MCF 10A (cell line): ENCODE results near the gene C5AR1. TPM values are rescaled to one million over a fixed set of nuclear protein-coding genes. Genes with fewer than 3 reads are reported as not detected.

Source experiments
- BruUV-seq: library from RNA; stranded (reverse); fragments of 400-500 nt; replicated peaks from 2 replicates; lab custom pipeline; 2021; lab: Mats Ljungman, UMichigan
- CTCF ChIA-PET: fragments of 300-600 bp; sonication (Branson Sonifier 250); formaldehyde crosslinking; extraction: SDS; loops from one replicate; lab custom pipeline; 2021; ENCODE audit warnings: antibody characterized with exemption, inconsistent platforms; lab: Yijun Ruan, JAX
- POLR2A ChIA-PET: fragments of 300-600, 350-650 bp; sonication (Branson Sonifier 250); formaldehyde crosslinking; extraction: SDS; loops from one replicate; lab custom pipeline; 2020; ENCODE audit warnings: antibody characterized with exemption, inconsistent platforms; lab: Yijun Ruan, JAX
- DNase-seq: peaks from one replicate; pipeline ENCODE4 v3.0.0-alpha.2; 2018; ENCODE audit not compliant: unreplicated experiment
- H3K27ac Mint-ChIP-seq: one replicate; pipeline ENCODE4 v1.8.0; 2022; ENCODE audit warnings: mild to moderate bottlenecking, low read depth, mixed read lengths; ENCODE audit not compliant: unreplicated experiment
- H3K27me3 Mint-ChIP-seq: one replicate; pipeline ENCODE4 v1.8.0; 2022; ENCODE audit warnings: mixed read lengths; ENCODE audit not compliant: insufficient read depth, unreplicated experiment
- H3K36me3 Mint-ChIP-seq: one replicate; pipeline ENCODE4 v1.8.0; 2022; ENCODE audit warnings: mild to moderate bottlenecking, moderate library complexity, mixed read lengths; ENCODE audit not compliant: insufficient read depth, unreplicated experiment
- H3K4me1 Mint-ChIP-seq: one replicate; pipeline ENCODE4 v1.8.0; 2022; ENCODE audit warnings: mixed read lengths; ENCODE audit not compliant: insufficient read depth, unreplicated experiment
- H3K4me3 Mint-ChIP-seq: one replicate; pipeline ENCODE4 v1.8.0; 2022; ENCODE audit warnings: mild to moderate bottlenecking, moderate library complexity, mixed read lengths; ENCODE audit not compliant: unreplicated experiment
- H3K9me3 Mint-ChIP-seq: one replicate; pipeline ENCODE4 v1.8.0; 2022; ENCODE audit warnings: mixed read lengths; ENCODE audit not compliant: unreplicated experiment
- CTCF ChIP-seq: fragments of 200-600 bp; IDR thresholded peaks from one replicate; pipeline ENCODE4 v1.8.0; 2022; ENCODE audit warnings: antibody characterized with exemption, mild to moderate bottlenecking; ENCODE audit not compliant: unreplicated experiment
- intact Hi-C: fragments of 100-400 bp; cut with micrococcal nuclease; formaldehyde crosslinking; loops from 2 replicates; pipeline ENCODE4 v1.14.1; 2022
- total RNA-seq: library from RNA; stranded (reverse); gene quantifications from 2 replicates; pipeline ENCODE4 v1.2.3, GENCODE V29; 2022

The C5AR1 gene
- total RNA-seq, 1 experiment from 2014 or later: 1.9 TPM

GRCh38 chr19:47273313-47274070 lies 36.2 kb upstream of the C5AR1 start:
- peak overlapping the region; percentile 77 for H3K27ac Mint-ChIP-seq
- CTCF ChIA-PET: interaction anchor here (0.6 to 1.3 kb wide), 4 partner anchors 9 to 118 kb away, joined by 3 to 4 read pairs (median 4); no protein-coding TSS in a partner anchor
- TF ChIP-seq CTCF: no peak
- DNase-seq: peak; percentile 89
- H3K4me1 Mint-ChIP-seq: peaks cover 16% of the 10 kb centered on the region
- H3K9me3 Mint-ChIP-seq: no peaks in the 10 kb centered on the region
- BruUV-seq: TSS peak; percentile 20
- peak overlapping the region; percentile 79 for H3K4me3 Mint-ChIP-seq
- H3K27me3 Mint-ChIP-seq: no peaks in the 10 kb centered on the region
- POLR2A ChIA-PET: interaction anchor here (0.6 to 2.6 kb wide), 15 partner anchors 12 to 488 kb away, joined by 3 to 53 read pairs (median 6); partner anchors contain the start of genes CCDC9 and DHX34
- intact Hi-C loops: loop anchor here (2.0 kb wide), 1 partner anchor 17 kb away; the partner anchor contains the start of gene CCDC9
- H3K36me3 Mint-ChIP-seq: peaks cover 47% of the 10 kb centered on the region

DNA sequence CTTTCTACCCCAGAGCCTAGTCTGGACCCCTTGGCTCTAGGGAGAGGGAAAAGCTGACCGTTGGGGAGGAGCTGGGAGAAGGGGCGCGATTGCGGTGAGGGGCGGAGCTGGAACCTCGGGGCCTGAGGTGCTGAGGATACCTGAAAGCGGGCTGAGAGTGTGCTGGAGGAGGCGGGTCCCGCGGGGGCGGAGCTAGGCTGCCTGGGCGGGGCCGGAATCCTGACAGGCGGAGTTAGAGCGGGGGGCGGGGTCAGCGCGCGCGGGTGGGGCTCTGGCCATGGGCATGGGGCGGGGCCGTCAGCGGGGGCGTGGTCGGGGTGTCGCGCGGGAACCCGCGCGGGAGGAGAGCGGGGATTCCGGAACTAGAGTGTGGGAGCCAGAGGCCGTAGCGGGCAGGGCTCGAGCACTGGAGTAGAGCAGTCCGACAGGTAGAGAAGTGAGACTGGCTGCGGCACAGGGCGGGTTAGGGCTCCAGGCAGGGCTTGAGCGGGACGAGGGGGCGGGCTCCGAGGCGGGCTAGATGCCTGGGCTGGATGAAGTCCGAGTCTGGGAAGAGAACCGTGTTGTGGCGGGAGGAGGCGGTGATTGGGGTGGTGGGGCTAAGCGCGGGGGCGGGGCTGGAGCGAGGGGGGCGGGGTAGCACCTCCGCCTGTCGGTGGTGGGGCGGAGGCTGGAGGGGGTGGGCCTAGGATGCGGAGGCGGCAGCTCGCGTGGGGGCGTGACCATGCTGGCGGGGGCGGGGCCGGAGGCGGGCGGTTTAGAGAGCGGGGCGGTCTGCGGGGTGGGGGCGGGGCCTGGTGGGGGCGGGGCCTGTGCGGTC lies 35.4 kb upstream of the C5AR1 start, which contains the start of gene INAFM1:
Gene INAFM1, plus strand, starts transcription at position 815 of the 820 bp plus-strand sequence. CDS start 35 bp downstream, outside the sequence.
- POLR2A ChIA-PET: interaction anchor here (0.6 to 2.6 kb wide), 19 partner anchors 8 to 1446 kb away, joined by 3 to 53 read pairs (median 4); partner anchors contain the start of genes CCDC9 and DHX34
- TF ChIP-seq CTCF: no peak
- BruUV-seq: no TSS peak
- DNase-seq: peak; percentile 96
- Mint-ChIP-seq H3K4me3 (peak within 1 kb of the TSS; percentile 79), H3K27me3 (no peaks in the 10 kb centered on the region), H3K27ac (peak within 1 kb of the TSS; percentile 77), H3K9me3 (no peaks in the 10 kb centered on the region), H3K4me1 (peaks cover 16% of the 10 kb centered on the region), H3K36me3 (peaks cover 49% of the 10 kb centered on the region)
- CTCF ChIA-PET: interaction anchor here (0.5 to 1.4 kb wide), 7 partner anchors 8 to 143 kb away, joined by 3 to 5 read pairs (median 4); partner anchors contain the start of genes DHX34 and SAE1
- intact Hi-C loops: loop anchor here (2.0 kb wide), 1 partner anchor 17 kb away; the partner anchor contains the start of gene CCDC9

DNA sequence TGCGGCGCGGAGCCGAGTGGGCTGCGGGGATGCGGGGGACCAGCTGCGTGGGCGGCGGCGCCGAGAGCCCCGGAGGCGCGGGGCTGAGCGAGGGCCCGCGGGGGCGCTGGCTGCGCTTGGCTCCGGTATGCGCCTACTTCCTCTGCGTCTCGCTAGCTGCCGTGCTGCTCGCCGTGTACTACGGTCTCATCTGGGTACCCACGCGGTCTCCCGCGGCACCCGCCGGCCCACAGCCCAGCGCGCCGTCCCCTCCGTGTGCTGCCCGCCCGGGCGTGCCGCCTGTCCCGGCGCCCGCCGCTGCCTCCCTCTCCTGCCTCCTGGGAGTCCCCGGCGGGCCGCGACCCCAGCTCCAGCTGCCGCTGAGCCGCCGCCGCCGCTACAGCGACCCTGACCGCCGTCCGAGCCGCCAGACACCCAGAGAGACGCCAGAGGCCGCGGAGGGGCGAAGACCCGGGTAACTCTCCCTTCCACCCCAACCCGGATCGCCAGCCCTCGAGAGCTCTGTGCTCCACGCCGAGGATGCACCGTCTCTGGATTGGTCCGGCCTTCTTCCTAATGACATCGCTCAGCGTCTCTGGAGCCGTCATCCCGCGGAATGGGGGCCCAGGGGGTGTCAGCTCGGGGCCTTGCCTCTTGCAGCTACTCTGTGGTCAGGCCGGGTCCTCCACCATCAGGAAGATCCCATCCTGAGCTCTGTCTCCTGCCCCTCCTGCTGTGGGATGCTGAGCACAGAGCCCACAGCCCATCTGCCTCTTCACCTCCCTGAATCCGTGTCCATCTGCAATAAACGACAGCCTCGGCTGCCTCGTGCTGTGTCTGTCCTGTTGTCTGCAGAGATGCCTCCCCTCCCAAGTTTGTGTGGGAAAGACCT lies 34.5 kb upstream of the C5AR1 start:
- peaks cover 40% of the 10 kb centered on the region for H3K36me3 Mint-ChIP-seq
- no peak overlapping the region for H3K27ac Mint-ChIP-seq
- BruUV-seq: TSS peak; percentile 25

More for the DNA sequence above, 34.5 kb upstream of the C5AR1 start:
- Mint-ChIP-seq H3K4me3 (peak overlapping the region; percentile 79), H3K9me3 (no peaks in the 10 kb centered on the region), H3K27me3 (no peaks in the 10 kb centered on the region), H3K4me1 (peaks cover 21% of the 10 kb centered on the region)
- DNase-seq: no peak
- intact Hi-C loops: loop anchor here (2.0 kb wide), 1 partner anchor 18 kb away; the partner anchor contains the start of gene CCDC9
- ChIA-PET CTCF (interaction anchor here (0.7 to 1.4 kb wide), 4 partner anchors 9 to 74 kb away, joined by 3 to 8 read pairs (median 4); partner anchors contain the start of gene DHX34), POLR2A (interaction anchor here (0.6 to 2.6 kb wide), 9 partner anchors 14 to 162 kb away, joined by 3 to 53 read pairs (median 4); partner anchors contain the start of genes CCDC9, DHX34 and ZC3H4)
- TF ChIP-seq CTCF: no peak
